HepG2 (cell line): ENCODE measurements around the gene WDR47. TPM values are rescaled to one million over a fixed set of nuclear protein-coding genes. Genes with fewer than 3 reads are reported as not detected.
A peak's percentile ranks its signal among the peaks of the same experiment; 100 is the strongest.

Experiments used
- ARID3A ChIP-seq: IDR thresholded peaks from 2 replicates; pipeline ENCODE4 v1.6.1; 2012; ENCODE audit warnings: low read depth, low read length, improper control_type of control experiment
- ETV6 ChIP-seq: sonication (generic); formaldehyde crosslinking; conservative IDR thresholded peaks from 2 replicates; pipeline ENCODE4 v1.4.0; 2020; ENCODE audit warnings: missing genetic modification reagents
- FOXO4 ChIP-seq: sonication (generic); formaldehyde crosslinking; conservative IDR thresholded peaks from 2 replicates; pipeline ENCODE4 v1.8.1; 2023; ENCODE audit warnings: missing genetic modification reagents
- JUN ChIP-seq: sonication (generic); formaldehyde crosslinking; IDR thresholded peaks from 2 replicates; pipeline ENCODE4 v1.4.0; 2020; ENCODE audit warnings: mild to moderate bottlenecking, missing genetic modification reagents
- KIAA2018 ChIP-seq: sonication (generic); formaldehyde crosslinking; IDR thresholded peaks from 2 replicates; pipeline ENCODE4 v1.5.0; 2020; ENCODE audit warnings: mild to moderate bottlenecking, missing genetic modification reagents, borderline replicate concordance
- LRRFIP1 ChIP-seq: sonication (generic); formaldehyde crosslinking; conservative IDR thresholded peaks from 2 replicates; pipeline ENCODE4 v1.4.0; 2020; ENCODE audit warnings: missing genetic modification reagents
- MED13 ChIP-seq: sonication (generic); formaldehyde crosslinking; IDR thresholded peaks from 2 replicates; pipeline ENCODE4 v1.5.0; 2020; ENCODE audit warnings: missing genetic modification reagents
- MXD4 ChIP-seq: IDR thresholded peaks from 2 replicates; pipeline ENCODE4 v1.6.1; 2016; ENCODE audit warnings: mild to moderate bottlenecking, missing biosample characterization, missing genetic modification reagents
- NCOR1 ChIP-seq: fragments of 200-600 bp; sonication (generic); IDR thresholded peaks from 2 replicates; pipeline ENCODE4 v1.7.0; 2017; ENCODE audit warnings: antibody characterized with exemption, low read length, borderline replicate concordance
- RBFOX2 ChIP-seq: fragments of 200-400 bp; formaldehyde crosslinking; IDR thresholded peaks from 2 replicates; pipeline ENCODE4 v1.6.1; 2017; ENCODE audit warnings: low read depth, mild to moderate bottlenecking, low read length
- SMYD3 ChIP-seq: sonication (generic); formaldehyde crosslinking; IDR thresholded peaks from 2 replicates; pipeline ENCODE4 v1.8.1; 2023; ENCODE audit warnings: mild to moderate bottlenecking, missing genetic modification reagents
- TARDBP ChIP-seq: sonication (generic); formaldehyde crosslinking; IDR thresholded peaks from 2 replicates; pipeline ENCODE4 v1.8.0; 2022; ENCODE audit warnings: mild to moderate bottlenecking, missing genetic modification reagents
- TCF7L2 ChIP-seq: IDR thresholded peaks from 2 replicates; pipeline ENCODE4 v1.6.1; 2011; ENCODE audit warnings: mild to moderate bottlenecking, low read depth, low read length, moderate library complexity
- ZFP62 ChIP-seq: sonication (generic); formaldehyde crosslinking; IDR thresholded peaks from 2 replicates; pipeline ENCODE4 v1.4.0; 2020; ENCODE audit warnings: missing genetic modification reagents
- ZNF143 ChIP-seq: sonication (generic); formaldehyde crosslinking; IDR thresholded peaks from 2 replicates; pipeline ENCODE4 v1.4.0; 2020; ENCODE audit warnings: missing genetic modification reagents
- ZNF672 ChIP-seq: sonication (generic); formaldehyde crosslinking; IDR thresholded peaks from 2 replicates; pipeline ENCODE4 v1.8.1; 2022; ENCODE audit warnings: missing genetic modification reagents
- ZNF850 ChIP-seq: sonication (generic); formaldehyde crosslinking; conservative IDR thresholded peaks from 2 replicates; pipeline ENCODE4 v1.9.0; 2021; ENCODE audit warnings: mild to moderate bottlenecking, missing genetic modification reagents
- polyA plus RNA-seq, 8 experiments: library from polyadenylated mRNA; depleted of rRNA in 3 of 8; stranded (reverse) in 7 of 8; unstranded in 1 of 8; fragments of >200 nt; fragmentation: Illumina TruSeq in 4 of 8; extraction: Trizol in 4 of 8; gene quantifications; 2 replicates each; pipeline versions ENCODE4 v1.2.1 to v1.2.3, GENCODE V29; 2011 to 2016; ENCODE audit warnings: low read depth in 4 of 8, missing spikeins in 1 of 8, mixed read lengths in 1 of 8; ENCODE audit not compliant: insufficient read depth in 1 of 8
- total RNA-seq, 5 experiments: library from RNA; depleted of rRNA; stranded (reverse); fragments of >200 nt; fragmentation: Illumina TruSeq; extraction: Trizol; gene quantifications; 2 replicates each; pipeline ENCODE4 v1.2.3, GENCODE V29; 2016; ENCODE audit warnings: low read depth in 1 of 5

Gene WDR47
- total and polyA plus RNA-seq, 2 of the 13 experiments (the other 11 are each of a cell fraction or from before 2014, with no cell fraction given): 4.3 to 5.9 TPM

GRCh38 chr1:108963052-108963686, 78.7 kb downstream of the WDR47 start, which contains the start of gene CLCC1 (continued):
- no peak for TF ChIP-seq JUN (CRISPR knock-in tag)
- TF ChIP-seq ZNF850: no peak
- no peak for TF ChIP-seq NCOR1
- no peak; the same call in 1 of the 2 replicates for TF ChIP-seq TARDBP
- peak; percentile 88 for TF ChIP-seq SMYD3
- TF ChIP-seq MXD4 (CRISPR knock-in tag): peak; percentile 83
- no peak for TF ChIP-seq ZNF672
- no peak for TF ChIP-seq ZFP62 (CRISPR knock-in tag)
- no peak for TF ChIP-seq LRRFIP1 (CRISPR knock-in tag)
- TF ChIP-seq FOXO4: no peak
- no peak for TF ChIP-seq TCF7L2
- TF ChIP-seq RBFOX2: peak; percentile 95
- TF ChIP-seq ZNF143 (CRISPR knock-in tag): peak; percentile 16; the same call in 1 of the 2 replicates
- no peak for TF ChIP-seq KIAA2018 (CRISPR knock-in tag)
- TF ChIP-seq ETV6 (CRISPR knock-in tag): peak; percentile 58
- no peak for TF ChIP-seq ARID3A
- no peak for TF ChIP-seq MED13
